Activated T-helper 1 cell treated with anti-CD3 and anti-CD28 coated beads, Interleukin-2, amount 50 U/mL, for 16 hours (primary cell): ENCODE measurements around the gene TMEM14C.

Experiments used
- DNase-seq, 2 donors: peaks; one replicate each; pipeline ENCODE4 v3.0.0-alpha.2; 2020; ENCODE audit warnings: low read depth in 1 of 2, low spot score in 1 of 2

Gene TMEM14C

GRCh38 chr6:10722820-10723566 is at the start of gene TMEM14C:
Gene TMEM14C (plus strand): TSS chr6:10723070. CDS start chr6:10724614, 1,544 bp downstream.
- DNase-seq, result peak; percentile 63 to 77

GRCh38 chr6:10676403-10676802 is 46.5 kb upstream of the TMEM14C start:
- DNase-seq, result no peak

- no peak for DNase-seq
Measured at GRCh38 chr6:10678456-10678855, 44.4 kb upstream of the TMEM14C start.

DNA sequence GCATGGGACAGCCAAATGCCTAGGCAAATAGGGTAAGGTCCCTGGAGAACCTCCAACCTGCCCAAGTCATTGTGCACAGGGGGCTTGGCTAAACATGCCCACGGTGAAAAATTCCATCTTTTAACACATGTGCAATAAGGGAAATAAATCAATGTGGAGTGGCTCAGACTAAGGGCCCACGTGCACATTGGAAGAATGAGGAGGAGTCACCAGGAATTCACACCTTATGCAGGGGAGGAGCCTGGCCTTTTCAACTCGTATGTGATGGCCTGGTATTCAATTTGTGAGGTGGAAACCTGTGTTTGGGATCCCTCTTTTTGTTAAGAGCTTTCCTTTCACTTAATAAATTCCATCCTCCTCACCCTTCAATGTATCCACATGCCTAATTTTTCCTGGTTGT is 41.1 kb upstream of the TMEM14C start:
- DNase-seq, result no peak

GRCh38 chr6:10682355-10682988 is 40.4 kb upstream of the TMEM14C start:
- no peak for DNase-seq

DNA sequence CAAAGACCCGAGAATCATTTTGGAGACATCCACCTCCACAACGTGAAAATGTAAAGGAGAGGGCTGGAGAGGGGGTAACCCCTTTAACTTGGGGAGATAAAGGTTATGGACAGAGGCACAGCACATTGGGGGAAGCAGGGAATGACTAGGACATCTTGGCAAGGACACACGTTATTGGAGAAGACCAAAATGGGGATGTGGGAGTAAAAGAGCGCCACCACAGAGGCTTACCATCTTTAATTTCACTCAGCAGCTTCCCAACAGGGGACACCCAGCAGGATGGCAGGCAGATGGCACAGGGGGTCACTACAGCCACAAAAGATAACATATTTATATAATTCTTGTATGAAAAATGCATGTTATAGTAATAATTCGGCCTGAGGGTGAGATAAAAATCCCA is 38.3 kb upstream of the TMEM14C start:
- DNase-seq, result no peak

DNA sequence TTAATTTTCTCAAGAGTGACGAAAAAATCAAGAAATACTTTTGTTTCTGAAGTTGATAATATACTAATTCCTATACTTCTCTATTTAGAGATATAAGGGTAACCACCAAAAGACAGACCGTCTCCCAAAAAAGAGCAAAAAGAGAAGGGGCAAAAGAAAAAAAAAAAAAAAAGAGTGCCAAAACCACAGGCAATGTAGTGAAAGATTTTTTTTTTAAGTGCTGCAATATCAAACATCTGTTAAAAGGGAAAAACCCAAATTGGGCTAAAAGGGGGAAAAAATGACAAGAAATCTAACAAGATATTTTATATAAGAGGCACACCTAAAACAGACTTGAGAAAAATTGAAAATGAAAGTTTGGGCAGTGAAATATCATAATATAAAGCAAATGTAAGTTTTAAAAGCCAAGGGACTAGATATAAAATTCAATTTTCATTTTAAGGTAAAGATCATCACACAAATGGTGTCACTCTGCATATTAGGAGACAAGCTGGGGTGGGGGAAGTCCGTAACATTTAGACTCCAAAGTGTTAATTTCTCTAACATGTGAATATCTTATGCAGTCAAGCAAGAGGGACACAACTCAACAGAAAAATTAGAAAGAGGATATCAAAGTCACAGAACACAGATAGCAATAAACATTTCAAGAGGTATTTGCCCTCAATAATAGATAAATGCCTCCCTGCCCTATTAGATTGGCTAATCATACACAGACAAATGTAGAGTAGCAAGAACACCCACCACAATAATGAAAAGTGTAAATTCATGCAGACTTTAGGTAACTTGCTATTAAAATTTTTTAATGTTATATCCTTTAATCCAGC is 37.6 kb upstream of the TMEM14C start:
- DNase-seq, result no peak

GRCh38 chr6:10686901-10687300 is 36.0 kb upstream of the TMEM14C start:
- no peak for DNase-seq

DNA sequence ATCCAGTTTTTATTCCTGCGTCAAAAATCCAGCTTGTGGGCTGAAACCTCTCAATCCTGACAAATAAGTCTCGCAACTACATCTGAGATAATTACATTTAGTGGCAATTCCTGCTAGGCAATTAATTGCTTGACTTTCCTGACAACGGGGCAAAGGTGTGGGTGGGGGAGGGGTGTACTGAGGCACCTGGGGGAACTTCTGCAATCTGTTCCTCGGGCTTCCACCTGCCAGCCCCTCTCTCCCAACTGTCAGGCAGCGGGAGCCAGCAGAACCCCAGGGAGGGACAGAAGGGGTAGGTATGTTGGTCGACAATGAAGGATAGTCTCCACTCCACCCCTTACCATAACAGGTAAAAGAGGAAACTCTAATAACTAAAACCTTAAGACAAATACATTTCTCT is 35.3 kb upstream of the TMEM14C start:
- no peak for DNase-seq

- no peak for DNase-seq
Measured at GRCh38 chr6:10690651-10691445, 32.0 kb upstream of the TMEM14C start.

DNA sequence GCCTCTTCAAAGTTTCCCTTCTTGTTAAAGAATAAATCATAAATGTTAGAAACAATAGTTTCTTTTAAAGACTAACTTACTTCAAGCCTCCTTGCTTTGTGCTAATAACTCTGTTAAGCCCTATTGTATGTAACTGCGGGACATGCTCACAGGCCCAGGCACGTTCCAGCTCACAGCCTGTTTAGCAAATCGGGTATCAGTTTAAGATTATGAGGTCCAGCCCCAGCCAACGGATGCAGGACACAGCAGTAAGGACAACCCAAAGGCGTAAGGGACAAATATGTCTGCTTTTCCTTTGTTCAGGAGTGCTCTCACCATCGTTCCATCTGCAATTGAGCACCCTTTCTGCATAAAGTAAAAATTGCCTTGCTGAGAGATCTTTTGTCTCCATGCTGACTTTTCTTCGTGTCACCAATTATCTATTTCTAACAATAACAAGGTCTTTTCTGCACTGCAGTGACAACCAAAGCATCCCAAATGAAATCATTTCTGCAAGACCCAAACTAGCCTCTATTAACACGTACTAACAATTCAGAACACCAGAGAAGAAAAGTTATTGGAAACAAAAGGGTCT is 29.8 kb upstream of the TMEM14C start:
- DNase-seq, result no peak

- DNase-seq, result peak; percentile 85 to 89
Measured at GRCh38 chr6:10694302-10695085, 28.4 kb upstream of the TMEM14C start, which contains the start of the genes C6orf52 and PAK1IP1. Gene C6orf52 (minus strand): TSS chr6:10694616. CDS start chr6:10687550, 7,066 bp downstream. Gene PAK1IP1 (plus strand): TSS chr6:10694972. CDS start chr6:10694986, 14 bp downstream.

DNA sequence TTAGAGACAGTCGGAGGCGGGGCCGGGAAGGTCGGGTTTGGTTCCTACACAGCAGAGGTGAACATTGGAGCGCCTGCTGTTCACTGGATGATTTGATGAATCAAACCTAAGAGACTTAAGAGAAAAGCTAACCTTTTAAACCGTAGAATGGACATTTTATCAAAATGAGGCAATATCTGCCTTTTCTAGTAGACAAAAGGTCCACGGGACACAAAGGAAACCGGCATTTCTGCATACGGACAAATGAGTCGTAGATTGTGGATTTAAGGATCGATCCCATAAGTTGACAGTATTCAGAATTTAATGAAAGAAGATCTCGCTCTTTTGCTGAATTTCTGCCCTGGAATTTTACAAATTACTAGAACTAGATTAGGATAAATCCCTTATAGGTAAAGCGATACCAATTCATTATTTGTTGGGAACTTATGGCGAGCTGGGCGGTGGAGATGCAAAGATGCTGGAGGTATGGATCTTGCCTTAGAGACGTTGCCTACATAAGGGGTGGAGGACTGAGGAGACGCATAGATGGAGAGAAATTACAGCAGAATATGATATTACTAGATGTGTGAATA is 27.7 kb upstream of the TMEM14C start:
- DNase-seq, result no peak

DNA sequence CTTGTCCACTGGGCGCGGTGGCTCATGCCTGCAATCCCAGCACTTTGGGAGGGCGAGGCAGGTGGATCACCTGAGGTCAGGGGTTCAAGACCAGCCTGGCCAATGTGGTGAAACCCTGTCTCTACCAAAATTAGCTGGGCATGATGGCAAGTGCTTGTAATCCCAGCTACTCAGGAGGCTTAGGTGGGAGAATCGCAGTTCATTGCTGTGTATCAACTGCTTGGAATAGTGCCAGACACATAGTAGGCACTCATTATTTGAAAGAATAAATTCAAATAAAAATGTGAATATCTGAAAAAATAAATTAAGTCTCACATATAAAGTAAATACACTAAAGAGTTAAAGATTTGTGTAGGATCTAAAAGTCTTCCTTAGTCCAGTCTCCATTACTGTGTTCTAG is 26.2 kb upstream of the TMEM14C start:
- no peak for DNase-seq

GRCh38 chr6:10713962-10714361 is 8.9 kb upstream of the TMEM14C start:
- DNase-seq, result no peak

DNA sequence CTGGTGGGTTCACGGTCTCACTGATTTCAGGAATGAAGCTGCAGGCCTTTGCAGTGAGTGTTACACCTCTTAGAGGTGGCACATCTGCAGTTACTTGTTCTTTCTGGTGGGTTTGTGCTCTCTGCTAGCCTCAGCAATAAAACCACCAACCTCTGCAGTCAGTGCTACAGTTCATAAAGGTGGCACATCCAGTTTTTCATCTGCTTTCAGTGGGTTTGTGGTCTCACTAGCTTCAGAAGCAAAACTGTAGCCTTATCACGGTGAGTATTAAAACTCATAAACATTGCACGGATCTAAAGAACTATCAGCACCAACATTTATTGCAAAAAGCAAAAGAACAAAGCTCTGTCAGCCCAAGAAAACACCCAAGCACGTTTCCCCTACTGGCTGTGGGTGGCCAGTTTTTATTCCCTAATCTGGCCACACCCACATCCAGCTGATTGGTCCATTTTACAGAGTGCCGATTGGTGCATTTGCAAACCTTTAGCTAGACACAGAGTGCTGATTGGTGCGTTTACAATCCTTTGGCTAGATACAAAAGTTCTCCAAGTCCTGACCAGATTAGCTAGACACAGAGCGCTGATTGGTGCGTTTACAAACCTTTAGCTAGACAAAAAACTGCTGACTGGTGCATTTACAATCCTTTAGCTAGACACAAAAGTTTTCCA is 3.4 kb upstream of the TMEM14C start:
- DNase-seq, result peak in 1 of 2 donors; percentile 13

GRCh38 chr6:10719964-10720264 is 3.0 kb upstream of the TMEM14C start:
- DNase-seq, result no peak

GRCh38 chr6:10720265-10720959 is 2.5 kb upstream of the TMEM14C start:
- peak; percentile 21 to 45 for DNase-seq
